HG03175 (cell line): ENCODE measurements around the gene WDR82.
"Not testable (repeated sequence)": the region's sequence is repeated elsewhere in the genome, so short reads cannot be mapped to it uniquely, and the experiment has no call there.

Experiments
- ATAC-seq: cut with Tn5 transposase; IDR thresholded peaks from one replicate; pipeline ENCODE4 v1.9.1; 2021; ENCODE audit warnings: mild to moderate bottlenecking, moderate library complexity; ENCODE audit not compliant: unreplicated experiment

WDR82 gene

DNA sequence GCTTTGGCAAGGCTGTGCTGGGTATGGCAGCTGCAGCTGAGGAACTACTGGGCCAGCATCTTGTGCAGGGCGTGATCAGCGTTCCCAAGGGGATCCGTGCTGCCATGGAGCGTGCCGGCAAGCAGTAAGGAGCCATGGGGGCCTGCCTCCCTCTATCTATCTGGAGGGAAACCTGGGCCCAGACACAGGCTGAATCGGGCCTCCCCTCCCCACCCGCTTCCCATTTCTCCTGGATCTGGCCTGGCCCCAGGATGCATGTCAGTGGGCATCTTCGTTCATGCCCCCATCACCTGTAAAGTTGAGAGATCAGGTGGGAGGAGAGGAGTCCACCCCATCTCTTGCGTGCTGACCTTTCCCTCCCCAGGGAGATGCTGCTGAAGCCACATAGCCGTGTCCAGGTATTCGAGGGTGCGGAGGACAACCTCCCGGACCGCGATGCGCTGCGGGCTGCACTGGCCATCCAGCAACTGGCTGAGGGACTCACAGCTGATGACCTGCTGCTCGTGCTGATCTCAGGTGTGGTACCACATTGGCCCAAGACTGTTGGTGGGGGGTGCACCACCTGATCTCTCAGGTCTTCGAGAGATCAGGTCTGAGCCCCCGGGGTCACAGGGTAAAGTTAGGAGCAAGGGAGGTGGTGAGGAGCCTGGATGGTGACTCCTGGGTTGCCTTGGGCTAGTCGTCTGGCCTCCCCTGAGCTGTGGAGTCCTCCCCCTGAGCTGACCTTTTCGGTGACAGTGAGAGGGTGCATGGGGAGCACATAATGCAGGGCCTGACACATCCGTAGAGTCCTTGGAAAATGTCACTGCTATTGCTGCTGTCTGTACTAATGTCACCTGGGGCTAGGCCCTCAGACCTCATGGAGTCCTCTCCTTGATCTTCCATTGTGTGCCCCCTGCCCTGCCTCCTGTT lies 12.4 kb upstream of the WDR82 start:
- ATAC-seq, result no peak

DNA sequence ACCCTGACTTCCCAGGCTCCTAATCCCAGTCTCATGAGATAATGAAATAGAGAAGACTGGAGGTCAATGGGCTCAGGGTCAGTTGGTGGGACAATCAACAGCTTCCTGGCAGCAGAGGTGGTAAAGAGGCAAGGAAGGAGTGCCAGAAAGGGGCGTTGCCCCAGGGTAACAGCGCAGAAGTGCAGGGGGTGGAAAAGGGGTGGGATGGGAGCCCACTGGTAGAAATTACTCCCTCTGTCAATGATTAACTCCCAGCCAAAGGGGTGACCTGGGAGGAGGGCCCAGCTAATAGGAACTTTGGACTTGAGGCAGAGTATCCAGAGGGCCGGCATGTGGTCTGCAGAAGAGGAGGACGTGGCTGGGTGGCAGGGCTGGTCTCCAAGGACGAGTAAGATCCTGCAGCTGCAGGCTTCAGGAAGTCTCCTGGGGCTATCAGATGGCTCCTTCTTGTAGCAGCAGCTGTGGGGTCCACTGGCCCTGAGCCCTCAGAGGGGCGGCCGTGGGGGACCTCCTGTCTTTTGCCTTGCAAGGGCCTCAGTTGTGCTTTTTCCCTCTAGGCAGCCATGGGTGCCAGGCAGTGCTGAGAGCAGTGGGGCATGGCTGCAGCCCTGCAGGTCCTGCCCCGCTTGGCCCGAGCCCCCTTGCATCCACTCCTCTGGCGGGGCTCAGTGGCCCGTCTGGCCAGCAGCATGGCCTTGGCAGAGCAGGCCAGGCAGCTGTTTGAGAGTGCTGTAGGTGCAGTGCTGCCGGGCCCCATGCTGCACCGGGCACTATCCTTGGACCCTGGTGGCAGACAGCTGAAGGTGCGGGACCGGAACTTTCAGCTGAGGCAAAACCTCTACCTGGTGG lies 11.5 kb upstream of the WDR82 start:
- no peak for ATAC-seq

DNA sequence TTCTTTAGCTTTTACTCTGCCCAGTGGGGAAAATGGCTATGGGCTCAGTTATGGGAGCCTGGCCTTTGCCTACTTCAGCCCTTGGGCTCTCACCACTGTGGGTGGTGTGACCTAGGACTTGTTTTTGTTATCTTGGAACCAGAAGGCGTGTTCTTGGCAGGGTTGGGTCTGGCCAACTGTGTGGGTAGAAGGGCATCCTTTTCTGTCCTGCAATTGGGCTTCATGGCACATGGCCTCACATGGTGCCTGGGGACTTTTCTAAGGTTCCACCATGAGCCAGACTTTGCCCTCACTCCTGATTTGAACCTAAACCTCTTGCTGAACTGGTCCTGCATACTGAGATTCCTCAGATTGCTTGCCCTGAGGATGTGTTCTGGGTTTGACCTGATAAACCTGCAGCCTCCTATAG lies 10.9 kb upstream of the WDR82 start:
- ATAC-seq, result no peak

DNA sequence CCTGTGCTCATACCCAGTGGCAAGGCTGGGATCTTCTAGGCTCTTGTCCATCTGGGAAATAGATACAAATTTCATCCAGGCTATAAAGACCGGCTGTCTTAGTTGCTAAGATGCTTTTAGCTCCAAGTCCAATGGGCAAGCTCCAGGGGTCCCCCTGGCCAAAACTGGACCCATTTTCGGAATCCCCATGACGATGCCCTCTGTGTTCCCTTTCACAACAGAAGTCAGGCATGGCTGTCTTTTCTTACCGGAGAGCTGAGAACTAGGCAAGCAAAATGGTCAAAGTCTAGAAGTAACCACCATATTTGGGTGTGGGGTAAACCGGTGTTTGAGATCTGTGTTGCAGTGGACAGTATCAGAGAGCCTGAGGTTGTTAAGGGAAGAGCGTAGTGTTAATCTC lies 10.2 kb upstream of the WDR82 start:
- ATAC-seq, result no peak

DNA sequence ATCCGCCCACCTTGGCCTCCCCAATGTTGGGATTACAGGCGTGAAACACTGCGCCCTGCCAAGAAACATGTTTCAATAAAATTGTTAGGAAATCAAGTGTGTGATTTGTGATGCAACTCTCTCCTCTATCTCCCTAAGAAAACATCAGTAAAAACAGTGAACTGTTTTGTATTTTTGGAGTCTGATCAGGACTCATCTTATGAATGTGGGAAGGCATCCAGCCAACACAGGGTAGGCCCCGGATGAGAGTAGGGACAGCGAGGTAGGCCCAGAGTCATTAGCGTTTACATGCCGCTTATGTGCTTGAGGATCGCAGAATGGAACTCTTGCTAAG lies 8.3 kb upstream of the WDR82 start:
- ATAC-seq, result no peak

DNA sequence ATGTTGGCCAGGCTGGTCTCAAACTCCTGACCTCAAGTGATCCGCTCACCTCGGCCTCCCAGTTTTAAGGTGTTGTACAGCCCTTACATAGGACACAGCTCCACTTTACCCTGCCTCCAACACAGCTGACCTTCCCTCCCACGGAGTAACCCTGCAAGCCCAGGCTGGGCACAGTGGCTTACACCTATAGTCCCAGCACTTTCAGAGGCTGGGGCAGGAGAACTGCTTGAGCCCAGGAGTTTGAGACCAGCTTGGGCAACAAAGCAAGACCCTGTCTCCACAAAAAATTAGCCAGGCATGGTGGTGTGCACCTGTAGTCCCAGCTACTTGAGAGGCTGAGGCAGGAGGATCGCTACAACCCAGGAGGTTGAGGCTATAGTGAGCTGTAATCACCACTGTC lies 5.6 kb upstream of the WDR82 start:
- ATAC-seq, result not testable (repeated sequence)

DNA sequence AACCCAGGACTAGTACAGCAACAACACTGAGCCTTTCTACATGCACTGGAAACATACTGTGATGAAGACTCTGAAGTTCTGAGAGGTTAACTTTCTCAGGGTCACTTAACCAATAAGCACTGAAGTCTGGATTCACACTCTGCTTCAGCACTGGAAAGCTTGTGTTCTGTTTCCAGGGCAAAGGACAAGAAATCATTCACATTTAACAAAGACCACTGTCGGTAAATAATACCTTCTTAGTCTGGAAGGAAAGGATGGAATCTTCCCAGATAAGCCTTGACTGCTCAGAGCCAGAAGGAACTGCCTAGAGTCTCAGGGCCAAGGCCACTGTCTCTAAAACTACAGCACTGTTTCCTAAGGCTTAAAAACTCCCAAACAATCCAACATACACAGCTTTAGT lies 4.9 kb upstream of the WDR82 start:
- no peak for ATAC-seq

DNA sequence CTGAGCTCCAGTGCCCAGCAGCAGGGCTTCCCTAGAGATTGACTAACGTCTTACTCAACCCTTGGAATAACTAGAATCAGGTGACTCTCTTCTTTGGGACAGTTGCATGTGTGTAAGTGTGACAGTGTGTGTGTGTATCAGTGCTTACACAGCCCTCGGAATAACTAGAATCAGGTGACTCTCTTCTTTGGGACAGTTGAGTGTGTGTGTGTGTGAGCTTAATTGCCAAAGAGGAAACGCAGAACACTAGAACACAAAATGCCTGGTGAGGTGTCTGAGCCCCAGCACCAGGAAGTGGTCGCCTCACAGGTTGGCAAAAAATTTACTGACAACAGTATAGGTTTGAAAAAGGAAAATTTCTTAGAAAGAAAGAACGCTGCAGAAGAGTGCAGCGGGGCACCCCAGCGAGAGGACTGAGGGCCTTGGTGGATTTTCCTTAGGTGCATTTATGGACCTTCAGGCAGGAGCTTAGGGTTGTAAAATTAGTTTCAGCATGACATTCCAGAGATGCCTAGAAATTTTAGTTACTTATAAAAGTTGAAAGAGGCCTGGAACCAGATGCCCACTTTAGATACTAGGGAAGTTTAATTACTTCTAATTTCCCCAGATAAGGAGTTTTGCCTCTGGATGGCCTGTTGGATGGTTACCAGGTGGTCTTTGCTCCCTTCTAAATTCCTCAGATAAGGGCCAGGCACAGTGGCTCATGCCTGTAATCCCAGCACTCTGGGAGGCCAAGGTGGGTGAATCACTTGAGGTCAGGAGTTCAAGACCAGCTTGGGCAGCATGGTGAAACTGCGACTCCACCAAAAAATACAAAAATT lies 3.7 kb upstream of the WDR82 start:
- ATAC-seq, result no peak

DNA sequence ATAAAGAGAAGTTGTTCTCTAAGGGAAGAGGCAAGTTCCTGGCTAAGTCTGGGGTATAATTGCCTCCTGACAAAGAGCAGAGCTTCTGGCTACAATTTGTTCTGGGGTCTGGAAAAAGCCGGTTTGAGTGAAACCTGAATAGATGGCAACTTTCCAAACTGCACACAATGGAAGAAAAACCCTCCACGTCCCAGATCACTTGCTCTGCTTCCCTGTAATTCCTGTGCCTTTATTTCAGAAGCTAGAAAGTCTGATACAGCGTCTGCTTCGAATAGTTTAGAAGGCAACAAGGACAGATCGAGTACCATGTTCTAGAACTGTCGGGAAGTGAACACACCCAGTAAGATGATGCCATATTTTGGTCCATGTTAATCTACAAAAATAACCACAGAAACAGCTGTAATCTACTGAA lies 1.6 kb upstream of the WDR82 start:
- ATAC-seq, result no peak

DNA sequence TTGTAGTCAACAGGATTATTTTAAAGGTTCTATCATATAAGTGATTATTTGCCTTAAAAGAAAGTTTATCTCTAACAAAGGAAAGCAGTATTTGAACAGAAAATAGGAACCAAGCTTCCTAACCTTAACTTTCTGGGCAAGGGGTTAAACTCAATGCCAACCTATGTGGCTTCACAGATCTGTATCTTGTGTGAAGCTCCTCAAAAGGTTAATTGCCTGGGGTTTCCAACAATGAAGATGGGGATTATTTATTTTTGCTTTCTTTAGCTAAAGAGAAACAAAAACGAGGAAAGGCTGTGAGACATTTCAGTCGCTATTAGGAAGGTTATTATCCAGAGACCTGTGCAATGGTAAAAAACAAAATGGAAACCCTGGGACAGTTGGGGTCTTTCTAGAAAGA lies 1.1 kb upstream of the WDR82 start:
- no peak for ATAC-seq

DNA sequence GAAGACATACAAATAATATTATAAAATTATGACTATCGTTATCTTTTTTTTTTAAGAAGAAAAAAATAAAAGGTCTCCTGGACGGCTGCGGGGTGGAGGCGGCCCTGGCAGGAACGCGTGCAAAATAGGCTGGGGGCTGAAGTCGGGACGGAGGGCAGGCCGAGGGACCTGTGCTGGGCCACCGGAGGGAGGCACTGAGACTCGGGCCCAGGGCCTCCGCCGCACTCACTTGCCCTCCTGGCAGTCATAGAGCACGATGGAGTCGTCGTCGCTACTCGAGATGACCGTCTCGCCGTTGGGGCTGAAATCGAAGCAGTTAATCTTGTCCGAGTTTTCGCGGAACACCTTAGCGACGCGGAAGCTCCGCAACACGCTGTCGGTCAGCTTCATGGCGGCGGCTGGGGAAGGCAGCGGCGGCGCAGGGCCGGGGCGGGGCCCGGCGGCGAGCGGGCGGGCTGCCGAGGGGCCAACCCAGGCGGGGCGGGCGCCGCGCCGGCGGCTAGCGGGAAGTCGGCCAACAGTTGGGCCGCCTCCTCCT lies 408 bp downstream of the WDR82 start:
- ATAC-seq, result peak; percentile 57

DNA sequence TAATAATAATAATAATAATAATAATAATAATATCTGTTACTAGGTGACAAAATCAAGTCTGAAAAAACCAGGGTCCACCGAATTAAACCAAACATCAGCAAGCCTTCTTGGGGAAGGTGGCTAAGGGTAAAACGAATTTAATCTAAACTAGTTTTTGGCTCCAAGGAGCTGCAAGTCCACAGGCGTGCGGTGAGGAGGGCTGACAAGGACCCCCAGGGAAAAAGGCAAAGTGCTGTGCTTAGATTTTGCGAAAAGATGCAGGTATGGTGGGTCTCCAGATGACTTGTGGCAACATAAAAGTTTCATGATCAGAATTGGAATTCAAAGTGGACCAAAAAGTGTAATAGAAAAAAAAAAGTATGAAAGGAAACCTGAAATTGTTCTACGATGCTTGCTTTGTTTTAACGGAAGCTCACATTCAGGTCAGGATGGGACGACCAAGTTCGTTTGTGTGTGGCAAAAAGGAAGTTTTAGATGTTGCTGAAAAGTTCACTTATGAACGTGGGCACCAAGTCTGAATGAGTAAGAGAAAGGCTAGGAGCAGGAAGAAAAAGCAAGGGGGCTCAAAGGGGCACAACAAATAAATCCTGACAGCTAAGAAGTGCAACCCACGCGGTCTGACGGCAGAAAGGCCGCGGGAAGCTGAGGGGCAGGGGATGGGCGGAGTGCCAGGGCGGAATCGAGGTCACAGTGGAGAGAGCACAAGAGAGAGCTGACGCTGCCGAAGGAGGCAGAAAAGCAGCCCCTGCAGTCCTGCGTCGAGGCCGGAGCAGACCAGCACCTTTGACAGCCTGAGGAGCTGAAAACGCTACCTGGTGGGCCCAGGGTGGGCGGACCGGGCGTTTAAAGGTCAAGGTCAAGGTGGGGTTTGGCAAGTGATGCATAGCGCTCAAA lies 1.1 kb downstream of the WDR82 start:
- ATAC-seq, result no peak

DNA sequence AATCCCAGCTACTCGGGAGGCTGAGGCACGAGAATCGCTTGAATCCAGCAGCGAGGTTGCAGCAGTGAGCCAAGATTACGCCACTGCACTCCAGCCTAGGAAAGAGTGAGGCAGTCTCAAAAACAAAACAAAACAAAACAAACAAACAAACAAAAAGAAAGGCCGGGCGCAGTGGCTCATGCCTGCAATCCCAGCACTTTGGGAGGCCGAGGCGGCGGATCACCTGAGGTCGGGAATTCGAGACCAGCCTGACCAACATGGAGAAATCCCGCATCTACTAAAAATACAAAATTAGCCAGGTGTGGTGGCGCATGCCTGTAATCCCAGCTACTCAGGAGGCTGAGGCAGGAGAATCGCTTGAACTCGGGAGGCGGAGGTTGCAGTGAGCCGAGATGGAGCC lies 3.7 kb downstream of the WDR82 start:
- not testable (repeated sequence) for ATAC-seq

DNA sequence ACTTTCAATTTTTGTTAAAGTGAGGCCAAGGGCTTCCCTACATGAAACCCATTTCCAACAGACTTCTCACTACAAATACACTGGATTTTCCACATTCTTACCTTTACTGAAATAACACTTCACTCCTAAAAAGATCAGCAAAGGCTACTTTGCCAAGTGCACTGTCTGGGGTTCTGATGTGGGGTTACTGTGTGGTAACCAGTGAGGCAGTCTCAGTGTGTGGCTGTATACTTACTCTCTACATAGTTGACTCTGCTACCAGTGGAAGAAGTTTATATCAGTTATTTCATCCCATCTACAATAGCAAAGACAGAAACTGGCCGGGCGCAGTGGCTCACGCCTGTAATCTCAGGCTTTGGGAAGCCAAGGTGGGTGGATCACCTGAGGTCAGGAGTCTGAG lies 5.6 kb downstream of the WDR82 start:
- ATAC-seq, result no peak

DNA sequence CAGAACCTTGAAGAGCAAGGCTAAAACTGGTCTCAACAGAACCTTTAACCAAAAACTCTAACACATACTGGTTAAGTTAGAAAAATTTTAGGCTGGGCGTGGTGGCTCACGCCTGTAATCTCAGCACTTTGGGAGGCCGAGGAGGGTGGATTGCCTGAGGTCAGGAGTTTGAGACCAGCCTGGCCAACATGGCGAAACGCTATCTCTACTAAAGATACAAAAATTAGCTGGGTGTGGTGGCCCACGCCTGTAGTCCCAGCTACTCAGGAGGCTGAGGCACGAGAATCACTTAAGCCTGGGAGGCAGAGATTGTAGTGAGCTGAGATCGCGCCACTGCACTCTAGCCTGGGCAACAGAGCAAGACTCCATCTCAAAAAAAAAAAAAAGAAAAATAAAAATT lies 6.3 kb downstream of the WDR82 start:
- ATAC-seq, result not testable (repeated sequence)

DNA sequence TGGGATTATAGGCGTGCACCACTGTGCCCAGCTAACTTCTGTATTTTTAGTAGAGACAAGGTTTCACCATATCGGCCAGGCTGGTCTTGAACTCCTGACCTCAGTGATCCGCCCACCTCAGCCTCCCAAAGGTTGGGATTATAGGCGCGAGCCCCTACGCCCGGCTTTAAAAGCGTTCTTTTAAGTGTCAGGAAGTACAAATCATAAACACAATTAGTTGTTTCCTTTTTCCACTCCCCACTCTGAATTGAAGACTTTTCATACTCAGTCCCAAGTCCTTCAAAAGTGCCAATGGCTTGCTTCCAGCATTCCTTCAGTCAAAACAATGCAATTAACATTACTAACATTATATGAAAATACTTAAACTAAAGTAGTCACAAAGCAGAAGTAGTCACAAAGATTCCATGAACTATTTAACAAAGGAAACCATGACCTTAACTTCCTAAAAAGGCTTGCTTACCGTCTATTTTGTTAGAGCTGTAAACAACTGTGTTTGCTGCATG lies 8.1 kb downstream of the WDR82 start:
- no peak for ATAC-seq

DNA sequence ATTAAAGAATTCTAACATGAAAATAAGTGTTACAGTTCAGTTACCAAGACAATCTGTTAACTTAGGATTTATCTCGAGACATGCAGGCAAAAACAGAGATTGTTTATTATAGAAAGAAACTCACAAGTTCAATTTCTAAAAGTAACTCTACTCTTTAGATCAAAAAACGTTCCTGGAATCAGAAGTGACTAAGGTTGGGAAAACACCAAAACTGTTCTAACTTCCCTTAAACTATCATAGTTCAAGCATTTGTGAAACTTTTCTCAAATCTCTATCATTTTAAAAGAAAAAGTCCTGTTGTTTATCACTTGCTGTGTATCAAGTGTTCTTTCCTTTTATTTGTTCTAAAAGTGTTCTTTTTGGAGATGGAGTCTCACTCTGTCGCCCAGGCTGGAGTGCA lies 8.7 kb downstream of the WDR82 start:
- ATAC-seq, result no peak

DNA sequence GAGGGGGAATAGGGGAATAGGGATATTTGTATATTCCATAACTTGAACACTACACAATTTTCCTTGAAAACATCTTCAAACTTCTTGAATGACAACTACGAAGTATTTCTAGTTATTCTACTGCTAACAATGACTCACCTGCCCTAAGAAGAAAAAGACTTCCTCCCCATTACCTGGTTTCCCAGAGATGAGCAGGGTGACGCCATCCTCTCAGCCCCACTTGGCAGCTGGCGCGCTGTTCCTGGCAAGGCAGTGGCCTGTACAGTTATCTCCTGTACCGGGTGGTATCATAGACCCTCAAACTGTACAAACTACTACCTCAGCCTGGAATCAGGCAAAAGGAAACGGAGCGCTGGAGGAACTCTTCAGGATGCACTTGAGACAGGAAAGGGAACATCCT lies 10.4 kb downstream of the WDR82 start:
- no peak for ATAC-seq

DNA sequence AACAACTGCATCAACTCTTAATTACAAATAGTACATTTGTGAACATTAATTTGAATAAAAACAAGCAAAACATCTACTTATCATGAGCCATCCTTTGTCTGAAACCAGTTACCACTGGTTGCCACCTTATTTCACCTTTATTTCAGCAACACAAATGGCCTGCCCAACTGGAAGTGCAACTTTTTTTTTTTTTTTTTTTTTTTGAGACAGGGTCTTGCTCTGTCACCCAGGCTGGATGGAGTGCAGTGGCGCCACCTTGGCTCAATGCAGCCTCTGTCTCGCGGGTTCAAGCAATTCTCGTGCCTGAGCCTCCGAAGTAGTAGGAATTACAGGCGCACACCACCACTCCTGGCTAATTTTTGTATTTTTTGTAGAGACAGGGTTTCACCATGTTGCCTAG lies 13.1 kb downstream of the WDR82 start:
- ATAC-seq, result no peak

DNA sequence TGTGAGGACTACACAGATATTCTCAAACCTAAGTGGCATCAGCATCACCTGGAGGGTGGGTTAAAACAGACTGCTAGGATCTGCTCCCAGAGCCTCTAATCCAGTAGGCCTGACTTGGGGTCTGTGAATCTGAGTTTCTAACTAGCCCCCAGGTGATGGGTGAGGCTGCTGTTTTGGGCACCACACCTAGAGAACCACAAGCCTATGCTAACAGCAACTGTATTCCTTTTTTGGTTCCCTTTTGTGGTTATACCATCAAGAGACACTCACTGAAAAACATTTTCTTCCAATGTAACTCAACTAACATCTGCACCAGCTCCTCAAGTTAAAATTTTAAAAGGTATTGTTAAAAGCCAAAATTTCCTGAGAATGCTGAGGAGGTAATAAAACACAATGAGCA lies 16.0 kb downstream of the WDR82 start:
- ATAC-seq, result no peak
